ENCODE results near the gene CTIF. TPM values are rescaled to one million over a fixed set of nuclear protein-coding genes. Genes with fewer than 3 reads are reported as not detected.
"Not testable (repeated sequence)": the region's sequence is repeated elsewhere in the genome, so short reads cannot be mapped to it uniquely, and the experiment has no call there.

CTIF gene
- total RNA-seq, 2 donors from 2014 or later: 30.6 to 61.2 TPM

- H3K4me1 ChIP-seq: no peaks in the 10 kb centered on the region
- H3K4me3 ChIP-seq: no peak overlapping the region
- H3K9me3 ChIP-seq: peaks cover 0 to 11% of the 10 kb centered on the region in 2 donors
- no peak for TF ChIP-seq CTCF (IDR thresholded peaks at IDR 0.05)
- H3K36me3 ChIP-seq: no peaks in the 10 kb centered on the region
- H3K27ac ChIP-seq: no peak overlapping the region
- DNase-seq (ENCODE audit: low spot score): no peak
- no peaks in the 10 kb centered on the region for H3K27me3 ChIP-seq
These were observed 38.3 kb upstream of the CTIF start for GRCh38 chr18:48500517-48500916.

- Histone ChIP-seq H3K4me3 (no peak overlapping the region), H3K9me3 (peaks cover 0 to 27% of the 10 kb centered on the region in 2 donors), H3K27ac (no peak overlapping the region), H3K27me3 (no peaks in the 10 kb centered on the region), H3K4me1 (no peaks in the 10 kb centered on the region), H3K36me3 (no peaks in the 10 kb centered on the region)
- DNase-seq (ENCODE audit: low spot score): no peak
- TF ChIP-seq CTCF (IDR thresholded peaks at IDR 0.05): no peak
These were observed 35.9 kb upstream of the CTIF start for GRCh38 chr18:48502906-48503305.

GRCh38 chr18:48504819-48505218, 34.0 kb upstream of the CTIF start:
- Histone ChIP-seq H3K36me3 (no peaks in the 10 kb centered on the region), H3K27me3 (no peaks in the 10 kb centered on the region), H3K27ac (no peak overlapping the region), H3K4me1 (no peaks in the 10 kb centered on the region), H3K4me3 (no peak overlapping the region), H3K9me3 (peaks cover 0 to 30% of the 10 kb centered on the region in 2 donors)
- TF ChIP-seq CTCF (IDR thresholded peaks at IDR 0.05): no peak
- no peak for DNase-seq (ENCODE audit: low spot score)

- DNase-seq (ENCODE audit: low spot score); H3K4me3 ChIP-seq; H3K4me1 ChIP-seq; H3K36me3 ChIP-seq; H3K27me3 ChIP-seq; H3K27ac ChIP-seq: not testable (repeated sequence)
- H3K9me3 ChIP-seq: peaks cover 0 to 30% of the 10 kb centered on the region in 2 donors
These were observed 31.8 kb upstream of the CTIF start for GRCh38 chr18:48506983-48507568.

GRCh38 chr18:48512498-48512897, 26.3 kb upstream of the CTIF start:
- DNase-seq (ENCODE audit: low spot score); H3K36me3 ChIP-seq; H3K27ac ChIP-seq; H3K9me3 ChIP-seq; H3K4me1 ChIP-seq; H3K4me3 ChIP-seq; H3K27me3 ChIP-seq: not testable (repeated sequence)

- Histone ChIP-seq H3K4me3 (no peak overlapping the region), H3K27me3 (no peaks in the 10 kb centered on the region), H3K4me1 (no peaks in the 10 kb centered on the region), H3K27ac (no peak overlapping the region), H3K36me3 (no peaks in the 10 kb centered on the region), H3K9me3 (no peaks in the 10 kb centered on the region)
- no peak for TF ChIP-seq CTCF (IDR thresholded peaks at IDR 0.05)
- DNase-seq (ENCODE audit: low spot score): no peak
These were observed 24.0 kb upstream of the CTIF start for GRCh38 chr18:48514786-48515185.

- H3K27me3 ChIP-seq: no peaks in the 10 kb centered on the region
- no peak for DNase-seq (ENCODE audit: low spot score)
- no peak overlapping the region for H3K27ac ChIP-seq
- no peak overlapping the region for H3K4me3 ChIP-seq
- TF ChIP-seq CTCF (IDR thresholded peaks at IDR 0.05): no peak
- H3K4me1 ChIP-seq: no peaks in the 10 kb centered on the region
- H3K36me3 ChIP-seq: no peaks in the 10 kb centered on the region
- H3K9me3 ChIP-seq: no peaks in the 10 kb centered on the region
These were observed 21.8 kb upstream of the CTIF start for GRCh38 chr18:48517048-48517447.

All from right atrium auricular region (tissue), 2 donors.